Measurements from ENCODE around the gene ZCCHC24.

Gene ZCCHC24

GRCh38 chr10:79415736-79416577 is 29.5 kb downstream of the ZCCHC24 start:
- DNase-seq (ENCODE audit: extremely low spot score, insufficient read length, low read depth) (no peak), FAIRE-seq (no peak)

DNA sequence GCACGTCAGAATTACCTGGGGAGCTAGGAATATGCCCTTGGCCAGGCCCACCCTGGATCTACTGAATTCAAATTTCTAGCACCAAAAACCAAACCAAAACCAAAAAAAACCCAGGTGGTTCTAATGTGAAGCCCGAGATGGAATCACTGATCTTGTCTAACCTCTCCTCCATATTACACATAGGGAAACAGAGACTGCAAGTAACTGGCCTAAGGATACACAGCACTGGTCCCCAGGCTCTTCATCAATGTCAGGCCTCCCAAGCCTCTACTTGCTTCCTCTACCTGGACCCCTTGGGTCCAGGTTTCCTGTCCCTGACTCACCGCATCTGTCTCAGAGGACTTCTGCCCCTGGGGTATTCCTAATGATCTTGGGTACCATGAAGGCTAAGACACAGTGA is 30.7 kb downstream of the ZCCHC24 start:
- DNase-seq (ENCODE audit: extremely low spot score, insufficient read length, low read depth) (no peak), FAIRE-seq (no peak)

DNA sequence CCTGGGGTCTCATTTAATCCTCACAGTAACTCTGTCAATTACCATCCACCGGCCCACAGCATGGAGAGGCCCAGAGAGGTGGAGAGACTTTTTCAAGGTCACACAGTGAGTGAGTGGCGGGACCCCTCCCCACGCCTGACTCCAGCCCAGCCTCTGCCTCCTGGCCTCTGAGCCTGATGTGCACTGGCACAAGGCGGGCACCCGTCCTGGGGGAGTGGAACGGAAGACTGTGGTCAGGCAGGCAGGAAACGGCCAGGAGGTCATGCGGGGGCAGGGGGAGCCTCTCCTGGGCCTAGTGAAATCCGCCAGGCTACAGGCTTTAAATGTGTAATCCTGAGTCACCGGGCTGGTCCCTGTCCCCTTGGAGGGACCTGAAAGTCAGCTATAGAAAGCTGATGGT is 32.2 kb downstream of the ZCCHC24 start:
- peak; percentile 24 for FAIRE-seq

GRCh38 chr10:79412516-79412915 is 32.9 kb downstream of the ZCCHC24 start:
- no peak for DNase-seq (ENCODE audit: extremely low spot score, insufficient read length, low read depth)
- no peak for FAIRE-seq

More for the DNA sequence above, 32.2 kb downstream of the ZCCHC24 start:
- no peak for DNase-seq (ENCODE audit: extremely low spot score, insufficient read length, low read depth)

DNA sequence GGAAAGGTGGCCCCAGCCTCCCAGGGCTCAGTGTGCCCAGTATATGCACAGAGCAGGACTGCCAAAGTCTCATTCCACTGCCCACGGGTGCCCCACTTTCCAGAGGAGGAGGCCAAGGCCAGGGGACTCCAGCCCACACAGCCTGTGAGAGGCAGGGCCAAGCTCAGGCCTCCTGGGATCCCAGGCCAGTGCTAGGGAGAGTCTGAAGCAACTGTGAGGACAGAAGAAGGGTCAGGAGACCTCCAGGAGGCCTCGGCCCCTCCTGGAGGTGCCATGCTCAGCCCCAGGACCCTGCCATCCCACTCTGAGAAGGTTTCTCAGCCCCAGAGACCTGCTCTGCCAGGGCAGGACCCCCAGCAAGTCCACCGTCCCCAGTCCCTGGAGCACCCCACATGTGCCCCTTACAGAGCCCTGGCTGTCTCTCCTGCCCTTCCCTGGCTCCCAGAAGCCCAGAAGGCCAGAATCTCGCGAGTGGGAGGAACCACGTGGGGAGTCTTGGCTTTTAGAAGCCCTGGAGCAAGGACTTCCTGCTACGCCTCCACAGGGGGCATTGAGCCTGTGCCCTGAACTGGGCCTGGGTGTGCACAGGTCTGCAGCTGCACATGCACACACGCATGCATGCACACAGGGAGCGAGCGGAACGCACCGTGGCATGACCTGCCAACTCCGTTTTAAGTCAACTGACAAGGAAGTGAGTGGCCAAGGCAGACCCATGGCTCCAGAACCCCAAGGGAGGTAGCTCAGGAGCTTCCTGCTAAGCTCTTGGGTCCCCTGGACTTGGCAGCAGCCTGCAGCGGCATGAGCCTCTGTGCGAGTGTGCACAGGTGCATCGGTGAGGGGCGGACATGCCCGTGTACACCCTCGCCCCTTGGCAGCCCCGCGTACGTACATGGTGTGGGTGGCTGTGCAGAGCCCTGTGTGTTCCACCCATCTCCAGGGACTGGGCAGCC is 33.6 kb downstream of the ZCCHC24 start:
- no peak for DNase-seq (ENCODE audit: extremely low spot score, insufficient read length, low read depth)
- no peak for FAIRE-seq

- DNase-seq (ENCODE audit: extremely low spot score, insufficient read length, low read depth): no peak
These were observed 34.9 kb downstream of the ZCCHC24 start for GRCh38 chr10:79410315-79411094.

GRCh38 chr10:79409726-79410085 is 35.7 kb downstream of the ZCCHC24 start:
- DNase-seq (ENCODE audit: extremely low spot score, insufficient read length, low read depth) (no peak), FAIRE-seq (no peak)

More at GRCh38 chr10:79410315-79411094, 34.9 kb downstream of the ZCCHC24 start:
- no peak for FAIRE-seq

GRCh38 chr10:79409038-79409725 is 36.2 kb downstream of the ZCCHC24 start:
- DNase-seq (ENCODE audit: extremely low spot score, insufficient read length, low read depth) (no peak), FAIRE-seq (no peak)

DNA sequence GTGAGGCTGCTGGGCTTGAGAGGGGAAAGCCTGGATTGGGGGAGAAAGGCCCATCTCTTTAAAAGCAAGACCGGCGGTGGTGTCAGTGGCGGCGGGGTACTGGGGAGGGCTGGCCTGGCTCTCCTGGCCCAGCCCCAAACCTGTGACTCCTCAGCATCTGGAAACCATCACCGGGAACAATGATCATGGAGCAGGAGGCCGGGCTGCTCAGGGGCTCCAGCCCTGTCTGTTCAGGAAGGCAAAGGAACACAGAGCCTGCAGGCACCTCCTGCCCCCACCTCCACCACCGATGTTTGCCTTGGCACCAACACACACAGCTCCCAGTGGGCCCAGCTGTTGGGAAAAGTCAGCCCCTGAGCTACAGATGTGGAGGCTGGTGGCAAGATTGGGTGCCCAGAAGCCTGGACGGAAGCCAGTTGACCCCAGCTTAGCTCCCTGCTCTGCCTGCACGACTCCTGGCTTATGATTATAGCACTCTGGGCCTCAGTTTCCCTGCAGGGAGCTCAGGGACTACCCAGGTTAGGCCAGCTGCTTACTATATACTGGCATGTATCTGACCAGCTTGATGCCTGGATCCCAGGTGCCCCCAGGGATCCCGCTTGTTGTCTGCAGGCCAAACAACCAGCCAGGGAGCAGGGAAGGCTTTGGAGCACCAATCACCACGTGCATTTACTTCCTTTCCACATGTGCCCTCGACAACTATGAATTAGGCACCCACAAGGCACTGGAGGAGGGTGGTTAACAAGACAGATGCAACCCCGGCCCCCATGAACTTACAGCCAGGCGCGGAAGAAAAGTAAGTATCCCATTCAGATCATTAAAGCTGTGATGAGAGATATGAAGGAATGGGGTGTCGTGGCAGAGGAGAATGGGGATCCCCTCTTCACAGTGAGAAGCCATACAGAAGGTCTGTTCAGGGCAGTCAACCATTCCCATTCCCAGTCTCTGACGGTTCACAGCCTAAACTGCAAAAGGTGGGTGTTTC is 37.3 kb downstream of the ZCCHC24 start:
- DNase-seq (ENCODE audit: extremely low spot score, insufficient read length, low read depth) (no peak), FAIRE-seq (no peak)

DNA sequence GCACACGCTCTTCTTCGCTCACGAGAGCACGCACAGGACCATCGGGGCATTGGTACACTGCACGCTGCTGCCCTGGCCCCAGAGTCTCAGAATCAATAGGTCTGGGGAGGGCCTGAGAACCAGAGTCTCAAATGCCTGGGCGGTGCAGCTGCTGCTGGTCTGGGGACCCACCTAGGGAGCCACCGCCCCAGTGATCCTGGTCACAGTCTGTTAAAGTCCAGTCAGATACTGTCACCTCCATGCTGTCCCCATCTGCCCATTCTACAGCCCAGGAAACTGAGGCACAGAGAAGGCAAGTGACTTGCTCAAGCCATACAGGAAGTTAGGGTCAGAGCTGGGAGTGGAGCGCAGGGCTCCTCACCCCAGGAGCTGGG is 38.0 kb downstream of the ZCCHC24 start:
- DNase-seq (ENCODE audit: extremely low spot score, insufficient read length, low read depth): no peak
- FAIRE-seq: no peak

GRCh38 chr10:79406683-79407422 is 38.6 kb downstream of the ZCCHC24 start:
- no peak for DNase-seq (ENCODE audit: extremely low spot score, insufficient read length, low read depth)
- FAIRE-seq: no peak

DNA sequence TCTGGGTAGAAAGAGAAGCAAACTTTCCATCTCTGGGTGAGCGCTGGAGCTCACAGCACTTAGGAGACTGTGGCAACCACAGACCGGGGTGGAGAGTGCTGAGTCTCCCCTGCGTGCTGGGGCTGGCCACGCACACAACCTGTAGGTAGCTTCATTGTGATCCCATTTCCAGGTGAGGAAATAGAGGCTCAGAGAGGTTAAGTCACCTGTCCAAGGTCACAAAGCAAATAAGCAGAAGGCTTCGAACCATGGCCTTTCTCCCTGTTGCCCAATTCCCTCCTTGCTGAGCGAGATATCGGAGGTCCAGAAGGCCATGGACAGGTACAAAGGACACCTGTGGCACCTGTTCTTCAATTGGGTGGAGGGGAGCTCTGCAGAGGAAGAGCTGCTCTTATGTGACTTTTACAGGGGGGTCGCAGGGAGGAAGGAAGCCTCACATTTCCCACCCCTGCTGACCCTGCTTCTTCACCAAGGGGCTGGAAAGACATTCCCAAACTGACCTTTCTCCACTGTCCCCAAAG is 39.4 kb downstream of the ZCCHC24 start:
- FAIRE-seq (no peak), DNase-seq (ENCODE audit: extremely low spot score, insufficient read length, low read depth) (no peak)

DNA sequence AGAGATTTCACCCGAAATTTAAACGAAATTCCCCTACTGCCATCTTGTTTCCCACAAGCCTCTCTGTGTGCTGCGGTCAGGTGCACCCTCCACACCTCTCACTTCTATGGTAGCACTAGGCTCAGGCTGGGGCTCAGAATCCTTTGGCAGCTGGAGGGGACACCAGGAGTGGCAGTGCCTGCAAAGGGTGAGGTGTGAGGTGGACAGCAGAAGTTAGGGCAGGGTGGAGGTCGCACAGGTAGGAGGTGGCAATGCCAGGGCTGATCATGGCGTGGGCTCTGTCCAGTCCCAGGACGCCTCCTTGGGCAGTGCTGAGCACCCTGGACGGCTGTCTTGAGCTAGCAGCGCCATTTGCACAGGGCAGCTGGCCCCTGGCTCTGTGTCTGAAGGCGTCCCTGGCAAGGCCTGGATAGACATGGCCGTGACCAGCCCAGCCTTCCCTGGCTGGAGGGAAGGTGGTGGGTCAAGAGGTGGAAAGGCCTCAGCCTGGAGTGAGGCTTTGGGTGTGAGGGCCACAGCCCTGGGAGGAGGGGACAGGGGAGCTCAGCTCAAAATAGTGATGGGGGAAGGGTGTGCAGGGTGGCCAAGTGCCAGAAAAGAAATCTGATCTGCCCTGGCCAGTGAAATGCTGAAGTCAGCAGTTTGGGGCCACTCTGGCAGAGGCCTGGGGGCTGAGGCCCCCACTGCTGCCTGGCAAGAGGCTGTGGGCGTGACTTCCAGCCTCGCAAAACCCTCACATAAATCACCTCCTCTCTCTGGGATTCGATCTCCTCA is 40.0 kb downstream of the ZCCHC24 start:
- DNase-seq (ENCODE audit: extremely low spot score, insufficient read length, low read depth) (no peak), FAIRE-seq (no peak)

- DNase-seq (ENCODE audit: extremely low spot score, insufficient read length, low read depth) (no peak), FAIRE-seq (no peak)
These were observed 40.7 kb downstream of the ZCCHC24 start for GRCh38 chr10:79404690-79405131.

DNA sequence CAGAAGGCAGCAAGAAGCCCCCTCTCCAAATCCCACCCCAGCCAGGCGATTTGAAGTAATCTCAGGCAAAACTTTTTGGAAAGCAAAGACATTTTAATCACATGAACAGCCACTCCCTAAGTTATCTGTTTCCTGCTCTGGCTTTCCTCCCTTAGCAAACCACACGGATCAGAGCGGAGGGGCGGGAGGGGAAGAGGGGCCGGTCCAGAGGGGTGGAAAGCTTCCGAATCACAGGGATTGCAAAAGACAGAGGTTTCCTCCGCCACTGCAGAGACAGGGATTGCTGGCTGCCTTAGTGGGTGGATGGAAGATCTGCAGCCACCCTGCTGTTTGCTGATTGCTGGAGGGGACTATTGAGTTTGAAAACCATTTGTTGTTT is 41.2 kb downstream of the ZCCHC24 start:
- no peak for DNase-seq (ENCODE audit: extremely low spot score, insufficient read length, low read depth)
- FAIRE-seq: no peak

- FAIRE-seq (no peak), DNase-seq (ENCODE audit: extremely low spot score, insufficient read length, low read depth) (no peak)
These were observed 41.8 kb downstream of the ZCCHC24 start for GRCh38 chr10:79403441-79404230.
